ENCODE data around the gene PALS2.

The PALS2 gene

DNA sequence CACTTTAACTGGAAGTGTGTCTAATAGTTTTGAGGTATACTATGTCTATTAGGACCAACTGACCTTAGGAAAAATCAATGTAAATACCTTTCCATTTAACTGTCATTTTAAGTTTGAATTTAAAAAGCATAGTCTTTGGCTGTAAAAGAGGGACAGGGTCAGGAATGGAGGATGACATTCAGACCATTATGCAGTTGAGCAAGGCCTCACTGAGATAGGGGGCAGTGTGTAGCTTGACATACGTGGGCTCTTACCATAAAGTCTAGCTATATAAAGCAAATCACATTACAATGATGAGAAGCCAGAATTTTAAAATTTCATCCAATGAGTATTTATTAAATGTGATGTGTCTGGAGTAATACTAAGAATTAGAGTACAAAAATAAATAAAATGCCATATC lies 17.9 kb downstream of the PALS2 start:
- no peak for DNase-seq

DNA sequence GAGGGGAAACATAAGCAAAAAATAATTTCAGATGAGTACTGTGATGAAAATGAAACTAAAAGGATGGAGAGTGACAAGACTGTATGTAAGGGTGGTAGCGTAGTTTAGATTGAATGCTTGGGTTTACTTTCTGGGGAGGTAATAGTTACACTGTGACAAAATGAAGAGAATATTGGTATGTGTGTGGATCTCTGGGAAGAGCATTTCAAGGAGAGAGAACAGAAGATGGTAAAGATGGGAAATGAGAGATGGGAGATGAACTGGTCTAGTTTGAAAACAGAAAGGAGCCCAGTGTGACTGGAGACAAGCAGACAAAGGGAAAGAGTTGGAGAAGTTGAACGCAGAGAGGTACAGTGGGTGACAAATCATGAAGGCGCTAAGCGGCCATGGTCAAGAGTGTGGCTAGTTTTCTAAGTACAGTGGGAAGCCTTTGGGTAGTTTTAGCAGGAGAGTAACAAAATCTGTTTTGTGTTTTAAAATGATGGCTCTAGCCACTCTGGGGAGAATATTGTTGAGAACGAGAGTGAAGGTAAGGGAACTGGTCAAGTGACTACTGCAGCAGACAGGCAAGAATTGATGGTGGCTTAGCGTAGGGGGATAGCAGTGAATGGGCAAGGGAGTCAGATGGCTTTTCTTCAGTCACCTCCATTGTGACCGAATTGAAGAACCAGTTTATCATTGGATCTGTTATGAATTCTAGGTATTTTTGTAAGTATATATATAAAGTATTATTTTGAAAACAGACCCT lies 22.6 kb downstream of the PALS2 start:
- no peak for DNase-seq

DNA sequence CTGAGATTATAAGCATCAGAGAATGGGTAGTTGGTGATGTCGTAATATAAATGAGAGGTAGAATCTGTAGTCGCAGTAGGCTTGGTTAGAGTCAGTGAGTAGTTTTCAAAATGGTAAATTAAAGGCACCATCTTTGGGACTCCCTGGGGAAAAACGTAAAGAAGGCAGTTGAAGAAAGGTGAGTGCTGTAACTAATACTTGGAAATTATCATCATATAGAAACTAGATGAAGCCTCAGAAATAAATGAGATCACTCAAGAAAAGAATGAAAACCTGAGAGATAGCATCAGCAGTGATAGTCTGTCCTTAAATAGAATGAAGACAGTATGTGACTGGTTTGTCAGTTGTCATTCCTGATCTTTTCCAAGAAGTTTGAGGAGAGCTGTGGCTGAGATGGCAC lies 23.8 kb downstream of the PALS2 start:
- no peak for DNase-seq

DNA sequence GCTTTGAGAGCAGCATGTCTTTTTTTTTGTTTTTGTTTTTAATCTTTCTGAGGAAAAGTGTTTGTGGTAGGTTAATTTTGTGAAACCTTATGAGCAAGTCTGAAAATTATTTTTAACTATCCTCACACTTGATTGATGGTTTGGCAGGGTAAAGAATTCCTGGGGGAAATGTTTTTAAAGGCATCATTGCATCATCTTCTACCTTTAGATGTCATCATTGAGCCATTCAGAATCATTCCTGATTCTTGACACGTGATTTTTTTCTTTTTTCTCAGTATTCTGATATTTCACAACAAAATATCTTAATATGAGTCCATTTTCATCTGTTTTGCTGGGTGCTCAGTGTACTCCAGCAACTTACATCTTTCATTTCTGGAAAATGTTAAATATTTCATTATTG lies 28.3 kb downstream of the PALS2 start:
- no peak for DNase-seq

DNA sequence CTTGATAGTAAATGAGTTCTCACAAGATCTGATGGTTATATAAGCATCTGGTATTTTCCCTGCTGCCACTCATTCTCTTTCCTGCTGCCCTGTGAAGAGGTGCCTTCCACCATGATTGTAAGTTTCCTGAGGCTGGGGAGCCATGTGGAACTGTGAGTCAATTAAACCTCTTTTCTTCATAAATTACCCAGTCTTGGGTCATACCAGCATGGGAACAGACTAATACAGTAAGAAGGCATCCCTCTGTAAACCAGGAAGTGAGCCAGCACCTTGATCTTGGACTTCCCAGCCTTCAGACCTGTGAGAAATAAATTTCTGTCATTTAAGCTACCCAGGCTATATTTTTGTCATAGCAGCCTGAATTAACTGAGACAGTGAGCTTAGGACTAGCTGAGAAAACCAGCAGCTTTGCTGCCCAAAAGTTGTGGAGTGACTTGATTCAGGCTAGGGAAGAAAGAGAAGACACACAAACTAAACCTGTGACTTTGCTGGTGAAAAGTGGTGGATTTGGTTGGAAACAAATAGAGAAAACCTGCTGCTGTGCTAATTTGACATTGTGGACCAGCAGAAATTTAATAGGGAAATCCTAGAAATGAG lies 29.7 kb downstream of the PALS2 start:
- no peak for DNase-seq

DNA sequence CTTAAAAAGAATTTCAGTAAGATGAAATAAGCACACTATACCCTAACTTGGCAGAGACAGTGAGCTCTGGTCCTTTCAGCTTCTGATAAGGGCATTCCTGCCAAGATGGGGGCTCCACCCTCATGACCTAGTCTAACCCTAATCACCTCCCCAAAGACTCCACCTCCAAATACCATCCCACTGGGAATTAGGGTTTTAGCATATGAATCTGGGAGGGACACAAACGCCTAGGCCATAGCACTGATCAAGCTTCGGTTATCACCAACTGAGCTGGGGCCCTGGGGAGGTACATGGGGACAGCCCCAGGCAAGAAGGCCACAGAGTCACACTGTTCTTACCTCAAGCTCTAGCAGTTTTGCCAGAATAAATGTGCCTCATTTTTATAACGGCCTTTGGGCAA lies 31.4 kb downstream of the PALS2 start:
- DNase-seq = no peak

DNA sequence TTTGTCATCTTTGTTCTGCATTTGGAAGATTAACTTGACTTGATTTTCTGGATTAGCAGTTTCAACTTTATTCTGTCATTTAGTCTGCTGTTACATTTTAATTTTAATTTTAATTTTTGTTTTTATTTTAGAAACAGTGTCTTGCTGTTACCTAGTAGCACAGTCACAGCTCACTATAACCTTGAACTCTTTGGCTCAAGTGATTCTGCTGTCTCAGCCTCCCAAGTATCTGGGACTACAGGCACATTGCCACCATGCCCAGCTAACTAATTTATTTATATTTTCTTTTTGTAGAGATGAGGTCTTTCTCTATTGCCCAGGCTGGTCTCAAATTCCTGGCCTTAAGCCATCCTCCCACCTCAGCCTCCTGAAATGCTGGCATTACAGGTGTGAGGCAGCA lies 35.3 kb downstream of the PALS2 start:
- no peak for DNase-seq

DNA sequence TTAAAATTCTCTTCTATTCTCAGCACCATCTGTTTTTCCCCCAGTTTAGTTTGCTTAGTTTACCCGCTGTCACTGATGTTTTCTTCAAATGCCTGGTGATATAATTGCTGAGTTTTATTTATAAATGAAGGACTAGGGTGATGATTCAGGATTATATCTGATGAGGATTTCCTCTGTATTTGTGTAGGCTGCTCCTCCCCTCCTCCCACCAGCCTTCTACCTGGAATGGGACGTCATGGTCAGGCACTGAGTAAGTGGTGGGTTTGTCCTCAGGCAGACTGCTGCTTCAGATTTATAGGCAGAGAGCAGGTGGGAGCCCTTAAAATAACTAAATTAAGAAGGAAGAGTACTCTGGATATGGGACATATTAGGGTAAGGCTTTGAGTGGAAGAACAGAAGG lies 35.8 kb downstream of the PALS2 start:
- DNase-seq = no peak

DNA sequence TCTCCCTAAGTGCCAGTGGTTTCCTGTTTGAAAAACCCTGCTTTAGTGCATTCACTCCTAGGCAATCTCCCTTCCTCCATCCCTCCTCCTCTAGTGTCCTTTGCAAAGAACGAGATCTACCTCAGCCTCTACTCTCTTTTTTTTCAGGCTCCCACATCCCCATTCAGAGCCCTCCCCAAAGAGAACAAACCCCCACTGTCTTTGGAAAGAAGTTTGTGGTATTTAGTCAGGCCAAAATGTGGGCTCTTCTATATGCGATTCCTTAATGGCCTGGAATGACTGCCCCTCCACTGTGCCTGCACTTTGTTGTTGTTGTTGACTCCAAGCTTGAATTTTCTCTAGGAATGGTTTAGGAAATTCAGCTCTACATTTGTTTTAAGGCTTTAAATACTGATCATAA lies 36.3 kb downstream of the PALS2 start:
- DNase-seq = no peak

DNA sequence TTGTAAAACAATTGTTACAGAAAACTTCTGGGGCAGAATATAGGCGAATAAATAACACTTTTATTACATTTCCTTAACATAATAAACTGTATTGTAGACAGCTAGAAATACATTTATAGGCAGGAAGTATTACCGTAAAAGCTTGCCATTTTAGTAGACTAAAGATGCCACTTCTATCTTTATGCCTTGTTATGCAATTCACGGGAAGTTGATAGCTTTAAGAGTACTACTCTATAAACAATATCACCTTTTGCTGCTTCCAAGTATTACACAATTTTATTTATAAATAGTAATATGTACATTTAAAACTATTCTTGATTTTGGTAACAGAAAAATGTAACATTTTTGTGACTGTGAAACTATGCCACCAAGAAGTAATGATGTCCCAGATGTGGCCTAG lies 37.9 kb downstream of the PALS2 start:
- DNase-seq = no peak

DNA sequence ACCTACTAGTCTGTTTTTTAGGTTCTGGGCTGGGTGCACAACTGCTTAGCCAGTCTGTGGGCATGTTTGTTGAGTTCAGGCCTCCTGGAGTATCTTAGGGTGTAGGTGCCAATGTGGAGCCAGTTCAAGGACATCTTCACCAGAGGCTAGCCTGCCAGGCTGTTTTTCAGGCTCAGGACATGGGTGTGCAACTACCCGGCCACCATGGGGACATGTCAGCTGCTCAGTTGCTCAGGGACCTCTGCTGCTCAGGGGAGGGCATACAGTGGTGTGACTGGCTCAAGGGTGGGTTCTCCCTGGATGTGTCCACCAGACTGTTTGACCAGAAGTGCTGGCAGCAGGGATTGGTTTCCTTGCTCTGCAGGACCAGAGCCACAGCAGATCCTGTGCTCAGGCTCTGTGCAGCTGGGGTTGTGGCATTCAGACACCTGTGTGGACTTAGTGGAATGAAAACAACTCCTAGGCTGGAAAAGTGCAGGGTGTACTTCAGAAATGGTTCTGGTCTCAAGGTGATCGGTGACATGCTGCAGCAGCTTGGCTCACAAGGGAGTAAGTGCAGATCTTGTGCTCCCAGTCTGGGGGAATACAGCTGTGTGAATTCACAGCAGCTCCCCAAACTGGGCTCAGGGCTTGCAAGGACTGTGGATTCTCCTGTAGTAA lies 44.8 kb downstream of the PALS2 start:
- DNase-seq = no peak

DNA sequence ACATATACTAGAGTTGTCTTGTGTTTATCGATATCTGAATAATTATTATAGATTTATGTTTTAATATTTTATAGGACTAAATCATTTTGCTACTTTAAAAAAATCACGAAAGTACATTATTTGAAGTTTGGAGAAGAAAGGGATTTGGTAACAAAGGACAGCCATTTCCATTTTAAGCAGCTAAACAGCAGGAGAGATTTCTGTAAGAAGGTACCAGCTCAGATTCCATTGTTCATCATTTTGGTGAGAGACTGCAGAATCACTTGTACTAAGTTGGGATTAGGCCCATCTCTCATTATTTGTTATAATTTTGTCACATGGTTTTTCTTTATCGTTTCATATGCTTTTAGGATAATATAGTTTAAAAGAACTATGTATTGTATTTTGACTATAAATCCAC lies 46.7 kb downstream of the PALS2 start:
- no peak for DNase-seq

DNA sequence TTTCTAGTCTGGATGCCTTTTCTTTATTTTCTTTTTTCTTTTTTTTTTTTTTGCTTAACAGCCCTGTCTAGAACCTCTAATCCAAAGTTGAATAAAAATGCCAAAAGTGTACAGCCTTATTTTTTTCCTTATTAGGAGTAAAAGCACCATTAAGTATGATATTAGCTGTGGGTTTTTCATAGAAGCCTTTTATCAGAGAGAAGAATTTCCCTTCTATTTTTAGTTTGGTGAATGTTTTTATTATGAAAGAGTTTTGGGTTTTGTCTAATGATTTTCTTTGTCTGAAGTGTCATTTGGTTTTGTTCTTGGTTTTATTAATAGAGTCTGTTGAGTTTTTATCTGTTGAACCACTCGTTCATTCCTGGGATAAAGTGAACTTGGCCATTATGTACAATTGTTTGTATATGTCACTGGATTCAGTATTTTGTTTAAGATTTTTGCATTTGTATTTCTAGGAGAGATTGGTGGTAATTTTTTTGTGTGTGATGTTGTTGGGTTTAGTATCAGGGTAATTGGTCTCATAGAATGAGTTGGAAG lies 49.5 kb downstream of the PALS2 start:
- no peak for DNase-seq
